ENCODE data around the gene TTC22. TPM values are rescaled to one million over a fixed set of nuclear protein-coding genes. Genes with fewer than 3 reads are reported as not detected.

Gene TTC22
- total RNA-seq, 1 donor from 2014 or later, result 5.7 TPM

- Histone ChIP-seq H3K4me3 (ENCODE audit: low read depth, low read length) (no peak overlapping the region), H3K27me3 (ENCODE audit: control insufficient read depth, insufficient read depth, low read length) (peaks cover 15% of the 10 kb centered on the region), H3K36me3 (ENCODE audit: control insufficient read depth, insufficient read depth, low read length) (no peaks in the 10 kb centered on the region)
- peak; percentile 71 for TF ChIP-seq CTCF (IDR thresholded peaks at IDR 0.05; ENCODE audit: insufficient read depth, low read length, poor library complexity, severe bottlenecking)
- no peak for DNase-seq (ENCODE audit: low read depth)
Observed at GRCh38 chr1:54791880-54792522, 9.1 kb downstream of the TTC22 start.

GRCh38 chr1:54788459-54788858 lies 12.7 kb downstream of the TTC22 start:
- peaks cover 15% of the 10 kb centered on the region for H3K27me3 ChIP-seq (ENCODE audit: control insufficient read depth, insufficient read depth, low read length)
- H3K36me3 ChIP-seq (ENCODE audit: control insufficient read depth, insufficient read depth, low read length), result no peaks in the 10 kb centered on the region
- TF ChIP-seq CTCF (IDR thresholded peaks at IDR 0.05; ENCODE audit: insufficient read depth, low read length, poor library complexity, severe bottlenecking), result no peak
- no peak overlapping the region for H3K4me3 ChIP-seq (ENCODE audit: low read depth, low read length)
- DNase-seq (ENCODE audit: low read depth), result no peak

GRCh38 chr1:54787604-54788003 lies 13.5 kb downstream of the TTC22 start:
- H3K27me3 ChIP-seq (ENCODE audit: control insufficient read depth, insufficient read depth, low read length), result peaks cover 15% of the 10 kb centered on the region
- no peak for TF ChIP-seq CTCF (IDR thresholded peaks at IDR 0.05; ENCODE audit: insufficient read depth, low read length, poor library complexity, severe bottlenecking)
- DNase-seq (ENCODE audit: low read depth), result no peak
- no peak overlapping the region for H3K4me3 ChIP-seq (ENCODE audit: low read depth, low read length)
- H3K36me3 ChIP-seq (ENCODE audit: control insufficient read depth, insufficient read depth, low read length), result no peaks in the 10 kb centered on the region

- Histone ChIP-seq H3K36me3 (ENCODE audit: control insufficient read depth, insufficient read depth, low read length) (no peaks in the 10 kb centered on the region), H3K4me3 (ENCODE audit: low read depth, low read length) (no peak overlapping the region), H3K27me3 (ENCODE audit: control insufficient read depth, insufficient read depth, low read length) (peaks cover 21% of the 10 kb centered on the region)
- no peak for TF ChIP-seq CTCF (IDR thresholded peaks at IDR 0.05; ENCODE audit: insufficient read depth, low read length, poor library complexity, severe bottlenecking)
- DNase-seq (ENCODE audit: low read depth), result no peak
Observed at GRCh38 chr1:54786778-54787177, 14.3 kb downstream of the TTC22 start.

GRCh38 chr1:54784066-54784465 lies 17.1 kb downstream of the TTC22 start:
- no peak overlapping the region for H3K4me3 ChIP-seq (ENCODE audit: low read depth, low read length)
- no peaks in the 10 kb centered on the region for H3K36me3 ChIP-seq (ENCODE audit: control insufficient read depth, insufficient read depth, low read length)
- peaks cover 28% of the 10 kb centered on the region for H3K27me3 ChIP-seq (ENCODE audit: control insufficient read depth, insufficient read depth, low read length)
- DNase-seq (ENCODE audit: low read depth), result no peak
- TF ChIP-seq CTCF (IDR thresholded peaks at IDR 0.05; ENCODE audit: insufficient read depth, low read length, poor library complexity, severe bottlenecking), result no peak

- no peak overlapping the region for H3K4me3 ChIP-seq (ENCODE audit: low read depth, low read length)
- no peak for TF ChIP-seq CTCF (IDR thresholded peaks at IDR 0.05; ENCODE audit: insufficient read depth, low read length, poor library complexity, severe bottlenecking)
- H3K36me3 ChIP-seq (ENCODE audit: control insufficient read depth, insufficient read depth, low read length), result no peaks in the 10 kb centered on the region
- peaks cover 23% of the 10 kb centered on the region for H3K27me3 ChIP-seq (ENCODE audit: control insufficient read depth, insufficient read depth, low read length)
- DNase-seq (ENCODE audit: low read depth), result no peak
Observed at GRCh38 chr1:54782588-54782987, 18.5 kb downstream of the TTC22 start.

Data from kidney epithelial cell (primary cell).